Measurements from ENCODE around the gene GRIP1. TPM values are rescaled to one million over a fixed set of nuclear protein-coding genes. Genes with fewer than 3 reads are reported as not detected.

GRIP1 gene
- total and polyA plus RNA-seq, 2 experiments from 2014 or later, result 5.1 to 13.7 TPM

GRCh38 chr12:66345956-66346355 is 332.9 kb downstream of the GRIP1 start:
- no peak for ATAC-seq

DNA sequence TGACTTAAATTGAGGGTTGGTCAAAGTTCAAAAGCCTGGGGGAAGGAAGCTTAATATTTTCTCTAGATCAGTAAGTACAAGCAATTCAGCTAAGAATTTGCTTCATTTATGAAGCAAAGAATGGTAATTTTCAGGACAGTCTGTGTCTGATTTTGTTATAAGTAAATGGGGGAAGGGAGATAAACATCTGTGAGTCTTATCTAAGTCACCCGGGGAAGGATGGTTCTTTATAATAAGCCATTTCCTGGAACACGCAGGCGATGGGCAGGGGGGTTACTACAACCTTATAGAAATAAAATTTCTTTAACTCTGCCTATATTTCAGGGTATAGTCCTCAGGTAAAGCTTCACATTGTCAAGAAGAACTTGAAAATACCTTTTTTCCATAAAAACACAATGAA is 333.7 kb downstream of the GRIP1 start:
- Mint-ChIP-seq H3K27ac (no peak overlapping the region), H3K36me3 (ENCODE audit: low read depth) (peaks cover 39% of the 10 kb centered on the region), H3K4me3 (no peak overlapping the region), H3K4me1 (no peaks in the 10 kb centered on the region), H3K9me3 (peaks cover 28% of the 10 kb centered on the region), H3K27me3 (ENCODE audit: insufficient read depth, low read depth, poor library complexity) (no peaks in the 10 kb centered on the region)
- Histone ChIP-seq H3K27me3 (ENCODE audit: insufficient read depth) (no peaks in the 10 kb centered on the region), H4K20me1 (replicated peaks; ENCODE audit: insufficient read depth) (no peaks in the 10 kb centered on the region), H3K79me2 (replicated peaks; ENCODE audit: insufficient read depth) (no peaks in the 10 kb centered on the region), H3K9me2 (ENCODE audit: insufficient read depth) (no peaks in the 10 kb centered on the region), H3K4me2 (no peak overlapping the region), H3K4me3 (no peak overlapping the region), H2AFZ (no peak overlapping the region), H3K27ac (ENCODE audit: low read depth) (no peak overlapping the region), H3F3A (replicated peaks; ENCODE audit: low read depth) (no peaks in the 10 kb centered on the region), H3K4me1 (ENCODE audit: insufficient read depth) (no peaks in the 10 kb centered on the region), H3K36me3 (ENCODE audit: insufficient read depth) (peaks cover 21% of the 10 kb centered on the region)
- ATAC-seq (no peak), DNase-seq (ENCODE audit: low spot score) (no peak)
- TF ChIP-seq, protein P1, sequence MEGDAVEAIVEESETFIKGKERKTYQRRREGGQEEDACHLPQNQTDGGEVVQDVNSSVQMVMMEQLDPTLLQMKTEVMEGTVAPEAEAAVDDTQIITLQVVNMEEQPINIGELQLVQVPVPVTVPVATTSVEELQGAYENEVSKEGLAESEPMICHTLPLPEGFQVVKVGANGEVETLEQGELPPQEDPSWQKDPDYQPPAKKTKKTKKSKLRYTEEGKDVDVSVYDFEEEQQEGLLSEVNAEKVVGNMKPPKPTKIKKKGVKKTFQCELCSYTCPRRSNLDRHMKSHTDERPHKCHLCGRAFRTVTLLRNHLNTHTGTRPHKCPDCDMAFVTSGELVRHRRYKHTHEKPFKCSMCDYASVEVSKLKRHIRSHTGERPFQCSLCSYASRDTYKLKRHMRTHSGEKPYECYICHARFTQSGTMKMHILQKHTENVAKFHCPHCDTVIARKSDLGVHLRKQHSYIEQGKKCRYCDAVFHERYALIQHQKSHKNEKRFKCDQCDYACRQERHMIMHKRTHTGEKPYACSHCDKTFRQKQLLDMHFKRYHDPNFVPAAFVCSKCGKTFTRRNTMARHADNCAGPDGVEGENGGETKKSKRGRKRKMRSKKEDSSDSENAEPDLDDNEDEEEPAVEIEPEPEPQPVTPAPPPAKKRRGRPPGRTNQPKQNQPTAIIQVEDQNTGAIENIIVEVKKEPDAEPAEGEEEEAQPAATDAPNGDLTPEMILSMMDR (conservative IDR thresholded peaks at IDR 0.05; ENCODE audit: low read depth in 2 of 2), result no peak
- no peak for TF ChIP-seq ETS1 (IDR thresholded peaks at IDR 0.05)
- TF ChIP-seq, protein P2, sequence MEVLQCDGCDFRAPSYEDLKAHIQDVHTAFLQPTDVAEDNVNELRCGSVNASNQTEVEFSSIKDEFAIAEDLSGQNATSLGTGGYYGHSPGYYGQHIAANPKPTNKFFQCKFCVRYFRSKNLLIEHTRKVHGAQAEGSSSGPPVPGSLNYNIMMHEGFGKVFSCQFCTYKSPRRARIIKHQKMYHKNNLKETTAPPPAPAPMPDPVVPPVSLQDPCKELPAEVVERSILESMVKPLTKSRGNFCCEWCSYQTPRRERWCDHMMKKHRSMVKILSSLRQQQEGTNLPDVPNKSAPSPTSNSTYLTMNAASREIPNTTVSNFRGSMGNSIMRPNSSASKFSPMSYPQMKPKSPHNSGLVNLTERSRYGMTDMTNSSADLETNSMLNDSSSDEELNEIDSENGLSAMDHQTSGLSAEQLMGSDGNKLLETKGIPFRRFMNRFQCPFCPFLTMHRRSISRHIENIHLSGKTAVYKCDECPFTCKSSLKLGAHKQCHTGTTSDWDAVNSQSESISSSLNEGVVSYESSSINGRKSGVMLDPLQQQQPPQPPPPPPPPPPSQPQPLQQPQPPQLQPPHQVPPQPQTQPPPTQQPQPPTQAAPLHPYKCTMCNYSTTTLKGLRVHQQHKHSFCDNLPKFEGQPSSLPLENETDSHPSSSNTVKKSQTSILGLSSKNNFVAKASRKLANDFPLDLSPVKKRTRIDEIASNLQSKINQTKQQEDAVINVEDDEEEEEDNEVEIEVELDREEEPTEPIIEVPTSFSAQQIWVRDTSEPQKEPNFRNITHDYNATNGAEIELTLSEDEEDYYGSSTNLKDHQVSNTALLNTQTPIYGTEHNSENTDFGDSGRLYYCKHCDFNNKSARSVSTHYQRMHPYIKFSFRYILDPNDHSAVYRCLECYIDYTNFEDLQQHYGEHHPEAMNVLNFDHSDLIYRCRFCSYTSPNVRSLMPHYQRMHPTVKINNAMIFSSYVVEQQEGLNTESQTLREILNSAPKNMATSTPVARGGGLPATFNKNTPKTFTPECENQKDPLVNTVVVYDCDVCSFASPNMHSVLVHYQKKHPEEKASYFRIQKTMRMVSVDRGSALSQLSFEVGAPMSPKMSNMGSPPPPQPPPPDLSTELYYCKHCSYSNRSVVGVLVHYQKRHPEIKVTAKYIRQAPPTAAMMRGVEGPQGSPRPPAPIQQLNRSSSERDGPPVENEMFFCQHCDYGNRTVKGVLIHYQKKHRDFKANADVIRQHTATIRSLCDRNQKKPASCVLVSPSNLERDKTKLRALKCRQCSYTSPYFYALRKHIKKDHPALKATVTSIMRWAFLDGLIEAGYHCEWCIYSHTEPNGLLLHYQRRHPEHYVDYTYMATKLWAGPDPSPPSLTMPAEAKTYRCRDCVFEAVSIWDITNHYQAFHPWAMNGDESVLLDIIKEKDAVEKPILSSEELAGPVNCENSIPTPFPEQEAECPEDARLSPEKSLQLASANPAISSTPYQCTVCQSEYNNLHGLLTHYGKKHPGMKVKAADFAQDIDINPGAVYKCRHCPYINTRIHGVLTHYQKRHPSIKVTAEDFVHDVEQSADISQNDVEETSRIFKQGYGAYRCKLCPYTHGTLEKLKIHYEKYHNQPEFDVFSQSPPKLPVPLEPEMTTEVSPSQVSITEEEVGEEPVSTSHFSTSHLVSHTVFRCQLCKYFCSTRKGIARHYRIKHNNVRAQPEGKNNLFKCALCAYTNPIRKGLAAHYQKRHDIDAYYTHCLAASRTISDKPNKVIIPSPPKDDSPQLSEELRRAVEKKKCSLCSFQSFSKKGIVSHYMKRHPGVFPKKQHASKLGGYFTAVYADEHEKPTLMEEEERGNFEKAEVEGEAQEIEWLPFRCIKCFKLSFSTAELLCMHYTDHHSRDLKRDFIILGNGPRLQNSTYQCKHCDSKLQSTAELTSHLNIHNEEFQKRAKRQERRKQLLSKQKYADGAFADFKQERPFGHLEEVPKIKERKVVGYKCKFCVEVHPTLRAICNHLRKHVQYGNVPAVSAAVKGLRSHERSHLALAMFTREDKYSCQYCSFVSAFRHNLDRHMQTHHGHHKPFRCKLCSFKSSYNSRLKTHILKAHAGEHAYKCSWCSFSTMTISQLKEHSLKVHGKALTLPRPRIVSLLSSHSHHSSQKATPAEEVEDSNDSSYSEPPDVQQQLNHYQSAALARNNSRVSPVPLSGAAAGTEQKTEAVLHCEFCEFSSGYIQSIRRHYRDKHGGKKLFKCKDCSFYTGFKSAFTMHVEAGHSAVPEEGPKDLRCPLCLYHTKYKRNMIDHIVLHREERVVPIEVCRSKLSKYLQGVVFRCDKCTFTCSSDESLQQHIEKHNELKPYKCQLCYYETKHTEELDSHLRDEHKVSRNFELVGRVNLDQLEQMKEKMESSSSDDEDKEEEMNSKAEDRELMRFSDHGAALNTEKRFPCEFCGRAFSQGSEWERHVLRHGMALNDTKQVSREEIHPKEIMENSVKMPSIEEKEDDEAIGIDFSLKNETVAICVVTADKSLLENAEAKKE (CRISPR knock-in tag; IDR thresholded peaks at IDR 0.05), result no peak
- no peak for TF ChIP-seq NANOG (IDR thresholded peaks at IDR 0.05; ENCODE audit: borderline replicate concordance)
- no peak for TF ChIP-seq EZH2phosphoT487 (IDR thresholded peaks at IDR 0.05; ENCODE audit: unreplicated experiment)
- no peak for TF ChIP-seq CREB1 (CRISPR knock-in tag; IDR thresholded peaks at IDR 0.05; ENCODE audit: low read depth)
- TF ChIP-seq, protein P3, sequence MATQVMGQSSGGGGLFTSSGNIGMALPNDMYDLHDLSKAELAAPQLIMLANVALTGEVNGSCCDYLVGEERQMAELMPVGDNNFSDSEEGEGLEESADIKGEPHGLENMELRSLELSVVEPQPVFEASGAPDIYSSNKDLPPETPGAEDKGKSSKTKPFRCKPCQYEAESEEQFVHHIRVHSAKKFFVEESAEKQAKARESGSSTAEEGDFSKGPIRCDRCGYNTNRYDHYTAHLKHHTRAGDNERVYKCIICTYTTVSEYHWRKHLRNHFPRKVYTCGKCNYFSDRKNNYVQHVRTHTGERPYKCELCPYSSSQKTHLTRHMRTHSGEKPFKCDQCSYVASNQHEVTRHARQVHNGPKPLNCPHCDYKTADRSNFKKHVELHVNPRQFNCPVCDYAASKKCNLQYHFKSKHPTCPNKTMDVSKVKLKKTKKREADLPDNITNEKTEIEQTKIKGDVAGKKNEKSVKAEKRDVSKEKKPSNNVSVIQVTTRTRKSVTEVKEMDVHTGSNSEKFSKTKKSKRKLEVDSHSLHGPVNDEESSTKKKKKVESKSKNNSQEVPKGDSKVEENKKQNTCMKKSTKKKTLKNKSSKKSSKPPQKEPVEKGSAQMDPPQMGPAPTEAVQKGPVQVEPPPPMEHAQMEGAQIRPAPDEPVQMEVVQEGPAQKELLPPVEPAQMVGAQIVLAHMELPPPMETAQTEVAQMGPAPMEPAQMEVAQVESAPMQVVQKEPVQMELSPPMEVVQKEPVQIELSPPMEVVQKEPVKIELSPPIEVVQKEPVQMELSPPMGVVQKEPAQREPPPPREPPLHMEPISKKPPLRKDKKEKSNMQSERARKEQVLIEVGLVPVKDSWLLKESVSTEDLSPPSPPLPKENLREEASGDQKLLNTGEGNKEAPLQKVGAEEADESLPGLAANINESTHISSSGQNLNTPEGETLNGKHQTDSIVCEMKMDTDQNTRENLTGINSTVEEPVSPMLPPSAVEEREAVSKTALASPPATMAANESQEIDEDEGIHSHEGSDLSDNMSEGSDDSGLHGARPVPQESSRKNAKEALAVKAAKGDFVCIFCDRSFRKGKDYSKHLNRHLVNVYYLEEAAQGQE (IDR thresholded peaks at IDR 0.05; ENCODE audit: unreplicated experiment), result no peak
- no peak for TF ChIP-seq ZNF331 (CRISPR knock-in tag; IDR thresholded peaks at IDR 0.05; ENCODE audit: low read depth)
- TF ChIP-seq JUNB (IDR thresholded peaks at IDR 0.05; ENCODE audit: unreplicated experiment), result no peak

More at GRCh38 chr12:66345956-66346355, 332.9 kb downstream of the GRIP1 start:
- Mint-ChIP-seq H3K4me1 (no peaks in the 10 kb centered on the region), H3K9me3 (peaks cover 21% of the 10 kb centered on the region), H3K27ac (no peak overlapping the region), H3K27me3 (ENCODE audit: insufficient read depth, low read depth, poor library complexity) (no peaks in the 10 kb centered on the region), H3K36me3 (ENCODE audit: low read depth) (peaks cover 32% of the 10 kb centered on the region), H3K4me3 (no peak overlapping the region)
- Histone ChIP-seq H3K9me2 (ENCODE audit: insufficient read depth) (no peaks in the 10 kb centered on the region), H4K20me1 (replicated peaks; ENCODE audit: insufficient read depth) (no peaks in the 10 kb centered on the region), H3K4me2 (no peak overlapping the region), H3K36me3 (ENCODE audit: insufficient read depth) (peaks cover 17% of the 10 kb centered on the region), H3K79me2 (replicated peaks; ENCODE audit: insufficient read depth) (no peaks in the 10 kb centered on the region), H3K27ac (ENCODE audit: low read depth) (no peak overlapping the region), H3K4me1 (ENCODE audit: insufficient read depth) (no peaks in the 10 kb centered on the region), H3K4me3 (no peak overlapping the region), H3F3A (replicated peaks; ENCODE audit: low read depth) (no peaks in the 10 kb centered on the region), H3K27me3 (ENCODE audit: insufficient read depth) (no peaks in the 10 kb centered on the region), H2AFZ (no peak overlapping the region)
- TF ChIP-seq EZH2 (IDR thresholded peaks at IDR 0.05; ENCODE audit: low read depth, unreplicated experiment), result no peak
- DNase-seq (ENCODE audit: low spot score), result no peak
